ENCODE measurements around the gene TRIM22. TPM values are rescaled to one million over a fixed set of nuclear protein-coding genes. Genes with fewer than 3 reads are reported as not detected.
A peak's percentile ranks its signal among the peaks of the same experiment; 100 is the strongest.
"Not testable (repeated sequence)": the region's sequence is repeated elsewhere in the genome, so short reads cannot be mapped to it uniquely, and the experiment has no call there.

The TRIM22 gene
- 61.0 and 81.6 TPM in 2 replicates for total RNA-seq
- polyA plus RNA-seq (2012), result 63.1 TPM

GRCh38 chr11:5689551-5689983 lies at the start of gene TRIM22:
TRIM22 (plus strand) TSS chr11:5689790; CDS start chr11:5696233, 6,443 bp downstream.
- DNase-seq (ENCODE audit: low read depth), result peak; percentile 81

GRCh38 chr11:5639953-5640352 lies 49.6 kb upstream of the TRIM22 start:
- no peak for DNase-seq (ENCODE audit: low read depth)

GRCh38 chr11:5643585-5643984 lies 46.0 kb upstream of the TRIM22 start:
- no peak for DNase-seq (ENCODE audit: low read depth)

- DNase-seq (ENCODE audit: low read depth), result no peak
These were observed 43.5 kb upstream of the TRIM22 start for GRCh38 chr11:5646139-5646538.

- DNase-seq (ENCODE audit: low read depth), result no peak
These were observed 34.1 kb upstream of the TRIM22 start for GRCh38 chr11:5655474-5655873.

GRCh38 chr11:5656956-5657355 lies 32.6 kb upstream of the TRIM22 start:
- not testable (repeated sequence) for DNase-seq (ENCODE audit: low read depth)

- DNase-seq (ENCODE audit: low read depth), result no peak
These were observed 31.3 kb upstream of the TRIM22 start for GRCh38 chr11:5658318-5658717.

GRCh38 chr11:5663511-5663910 lies 26.1 kb upstream of the TRIM22 start:
- DNase-seq (ENCODE audit: low read depth), result no peak

- DNase-seq (ENCODE audit: low read depth), result no peak
These were observed 24.5 kb upstream of the TRIM22 start for GRCh38 chr11:5665051-5665570.

- no peak for DNase-seq (ENCODE audit: low read depth)
These were observed 23.7 kb upstream of the TRIM22 start for GRCh38 chr11:5665746-5666401.

- no peak for DNase-seq (ENCODE audit: low read depth)
These were observed 23.2 kb upstream of the TRIM22 start for GRCh38 chr11:5666402-5666793.

- no peak for DNase-seq (ENCODE audit: low read depth)
These were observed 17.8 kb upstream of the TRIM22 start for GRCh38 chr11:5671831-5672230.

- DNase-seq (ENCODE audit: low read depth), result no peak
These were observed 15.2 kb upstream of the TRIM22 start for GRCh38 chr11:5674391-5674790.

GRCh38 chr11:5679811-5680210 lies 9.8 kb upstream of the TRIM22 start:
- peak; percentile 48 for DNase-seq (ENCODE audit: low read depth)

GRCh38 chr11:5682890-5683441 lies 6.6 kb upstream of the TRIM22 start:
- not testable (repeated sequence) for DNase-seq (ENCODE audit: low read depth)

- DNase-seq (ENCODE audit: low read depth), result not testable (repeated sequence)
These were observed 6.0 kb upstream of the TRIM22 start for GRCh38 chr11:5683620-5684019.

GRCh38 chr11:5684036-5684645 lies 5.4 kb upstream of the TRIM22 start:
- DNase-seq (ENCODE audit: low read depth), result no peak

GRCh38 chr11:5684646-5685362 lies 4.8 kb upstream of the TRIM22 start, which contains the start of gene TRIM5:
TRIM5 (minus strand) TSS chr11:5685074; CDS start chr11:5680177, 4,897 bp downstream.
- DNase-seq (ENCODE audit: low read depth), result peak; percentile 98

- no peak for DNase-seq (ENCODE audit: low read depth)
These were observed 3.2 kb upstream of the TRIM22 start for GRCh38 chr11:5686426-5686825.

GRCh38 chr11:5688482-5688881 lies 1.1 kb upstream of the TRIM22 start:
- no peak for DNase-seq (ENCODE audit: low read depth)

- peak; percentile 67 for DNase-seq (ENCODE audit: low read depth)
These were observed 626 bp downstream of the TRIM22 start for GRCh38 chr11:5690216-5690615.

GRCh38 chr11:5690736-5691135 lies 1.1 kb downstream of the TRIM22 start:
- DNase-seq (ENCODE audit: low read depth), result peak; percentile 67
